GM10266 (cell line): Measurements from ENCODE around the gene FGFR2.

Experiments used
- DNase-seq: peaks from one replicate; pipeline ENCODE4 v3.0.0; 2012; ENCODE audit errors: extremely low spot score
- CTCF ChIP-seq: IDR thresholded peaks from 2 replicates; pipeline ENCODE4 v1.5.1; 2012; ENCODE audit warnings: mild to moderate bottlenecking, low read depth; ENCODE audit not compliant: control insufficient read depth, insufficient read depth; ENCODE audit errors: missing control alignments

FGFR2 gene

DNA sequence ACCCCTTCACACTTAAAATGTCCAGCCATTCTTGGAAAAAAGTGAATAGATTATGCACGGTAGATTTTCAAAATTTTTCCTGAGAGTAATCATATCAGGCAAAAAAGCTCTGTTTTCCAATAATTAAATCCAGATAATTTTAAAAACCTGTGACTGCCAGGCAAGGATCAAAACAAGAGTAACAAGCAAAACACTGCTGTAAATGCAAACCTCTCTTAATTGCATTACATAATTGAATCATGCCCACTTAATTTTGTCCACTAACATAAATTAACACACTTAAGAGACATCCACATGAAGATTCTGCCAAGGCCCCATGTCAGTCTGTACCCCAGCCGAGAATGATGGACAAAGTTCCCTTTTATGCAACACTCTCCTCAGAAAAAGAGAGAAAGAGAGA lies 135.3 kb downstream of the FGFR2 start:
- no peak for TF ChIP-seq CTCF
- DNase-seq: no peak

- DNase-seq: no peak
- no peak for TF ChIP-seq CTCF
Observed at GRCh38 chr10:121462281-121462680, 136.0 kb downstream of the FGFR2 start.

- DNase-seq: no peak
- no peak for TF ChIP-seq CTCF
Observed at GRCh38 chr10:121461307-121461706, 136.9 kb downstream of the FGFR2 start.

DNA sequence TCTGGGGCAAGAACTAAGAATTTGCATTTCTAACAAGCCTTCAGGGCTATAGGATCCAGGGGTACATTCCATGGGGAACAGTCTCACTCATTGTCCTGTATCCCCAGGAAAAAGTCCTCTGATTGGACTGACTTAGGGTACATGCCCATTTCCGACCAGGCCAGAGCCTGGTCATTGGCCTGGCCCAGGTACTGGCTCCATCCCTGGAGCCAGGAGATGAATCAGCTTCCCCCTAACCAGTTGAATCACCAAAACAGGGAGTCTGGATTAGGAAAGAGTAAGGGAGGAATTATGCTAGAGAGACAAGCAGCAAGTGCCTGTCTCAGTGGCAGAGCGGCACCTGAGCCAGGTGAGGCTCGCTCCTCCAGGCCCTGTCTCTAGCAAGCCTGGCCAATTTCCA lies 137.5 kb downstream of the FGFR2 start:
- DNase-seq: no peak
- no peak for TF ChIP-seq CTCF

- no peak for TF ChIP-seq CTCF
- no peak for DNase-seq
Observed at GRCh38 chr10:121459622-121460453, 138.4 kb downstream of the FGFR2 start.

GRCh38 chr10:121459279-121459621 lies 139.0 kb downstream of the FGFR2 start:
- no peak for TF ChIP-seq CTCF
- DNase-seq: no peak

- TF ChIP-seq CTCF: no peak
- DNase-seq: no peak
Observed at GRCh38 chr10:121457729-121458128, 140.5 kb downstream of the FGFR2 start.
